CD4-positive, CD25-positive, alpha-beta regulatory T cell (primary cell): ENCODE measurements around the gene ABI3BP. TPM values are rescaled to one million over a fixed set of nuclear protein-coding genes. Genes with fewer than 3 reads are reported as not detected.
"Not testable (repeated sequence)": the region's sequence is repeated elsewhere in the genome, so short reads cannot be mapped to it uniquely, and the experiment has no call there.

ENCODE experiments used
- ATAC-seq, 2 donors: fragments of 150-1000 bp; cut with Tn5 transposase; one replicate each; pipeline ENCODE4 v1.10.0; 2021; ENCODE audit warnings: low read depth in 2 of 2, moderate number of reproducible peaks in 2 of 2, moderate library complexity in 1 of 2
- DNase-seq, 3 donors: peaks; one replicate each; pipeline versions ENCODE4 v3.0.0 to v3.0.0-alpha.2; 2012 to 2022; ENCODE audit warnings: mixed read lengths in 1 of 3
- H3K27ac ChIP-seq: one replicate; pipeline ENCODE4 v1.7.0; 2013; ENCODE audit warnings: mild to moderate bottlenecking, low read length; ENCODE audit not compliant: insufficient read depth, poor library complexity, severe bottlenecking
- H3K27me3 ChIP-seq: one replicate; pipeline ENCODE4 v1.7.0; 2013; ENCODE audit warnings: low read length; ENCODE audit not compliant: control insufficient read depth, insufficient read depth
- H3K36me3 ChIP-seq: one replicate; pipeline ENCODE4 v1.7.0; 2013; ENCODE audit warnings: mild to moderate bottlenecking, low read length, moderate library complexity; ENCODE audit not compliant: control insufficient read depth, insufficient read depth
- H3K4me1 ChIP-seq: 2 replicates; pipeline ENCODE4 v1.7.0; 2013; ENCODE audit warnings: mild to moderate bottlenecking, low read length; ENCODE audit not compliant: insufficient read depth, control insufficient read depth, poor library complexity, severe bottlenecking
- H3K4me3 ChIP-seq: one replicate; pipeline ENCODE4 v1.7.0; 2013; ENCODE audit warnings: low read depth, mild to moderate bottlenecking, low read length, moderate library complexity
- H3K9me3 ChIP-seq, 2 experiments: 1 replicate in 1 of 2; 2 replicates in 1 of 2; pipeline ENCODE4 v1.7.0; 2013; ENCODE audit warnings: low read length in 2 of 2, mild to moderate bottlenecking in 1 of 2, moderate library complexity in 1 of 2; ENCODE audit not compliant: control insufficient read depth in 2 of 2
- H3K27ac Mint-ChIP-seq, 3 donors: one replicate each; pipeline ENCODE4 v1.8.0; 2020 to 2022; ENCODE audit warnings: mild to moderate bottlenecking in 3 of 3, mixed read lengths in 3 of 3, moderate library complexity in 2 of 3
- H3K27me3 Mint-ChIP-seq: one replicate; pipeline ENCODE4 v1.8.0; 2022; ENCODE audit warnings: mild to moderate bottlenecking, mixed read lengths
- H3K36me3 Mint-ChIP-seq: one replicate; pipeline ENCODE4 v1.8.0; 2020; ENCODE audit warnings: mixed read lengths
- H3K4me1 Mint-ChIP-seq, 4 donors: one replicate each; pipeline ENCODE4 v1.8.0; 2020 to 2022; ENCODE audit warnings: mixed read lengths in 4 of 4, mild to moderate bottlenecking in 1 of 4
- H3K4me3 Mint-ChIP-seq, 4 donors: one replicate each; pipeline ENCODE4 v1.8.0; 2020 to 2022; ENCODE audit warnings: mild to moderate bottlenecking in 4 of 4, mixed read lengths in 4 of 4, moderate library complexity in 3 of 4
- H3K9me3 Mint-ChIP-seq, 7 donors: one replicate each; pipeline ENCODE4 v1.8.0; 2020 to 2022; ENCODE audit warnings: mixed read lengths in 7 of 7, mild to moderate bottlenecking in 3 of 7, moderate library complexity in 2 of 7
- polyA plus RNA-seq, 4 donors: library from polyadenylated mRNA; unstranded; fragments of 300-500 nt; fragmentation: Illumina TruSeq; gene quantifications; one replicate each; pipeline ENCODE4 v1.2.3, GENCODE V29; 2021
- total RNA-seq: library from RNA; stranded (reverse); gene quantifications from one replicate; pipeline ENCODE4 v1.2.3, GENCODE V29; 2022

Gene ABI3BP
- total and polyA plus RNA-seq, 5 donors from 2014 or later = 0.05 to 0.07 TPM; not detected in 3

DNA sequence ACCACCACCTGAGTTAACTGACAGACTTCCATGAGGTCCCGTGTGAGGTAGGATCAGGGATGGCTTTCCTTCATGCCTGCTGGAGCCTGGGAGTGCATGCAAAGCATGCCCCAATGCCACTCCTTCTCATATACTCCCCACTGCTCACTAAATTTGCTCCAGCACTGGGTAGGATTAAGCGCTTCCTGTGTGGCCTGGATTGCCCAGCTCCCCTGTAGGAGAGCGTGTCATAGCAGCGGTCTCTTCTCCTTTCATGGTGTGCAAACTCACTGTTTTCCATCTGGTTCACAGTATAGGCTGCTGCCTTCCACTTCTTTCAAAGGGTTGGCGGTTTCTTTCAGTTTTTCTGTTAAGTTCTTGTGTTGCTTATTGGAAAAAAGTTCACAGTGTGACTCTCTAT, 34.1 kb upstream of the ABI3BP start:
- Mint-ChIP-seq H3K36me3 (no peaks in the 10 kb centered on the region), H3K4me3 (no peak overlapping the region), H3K27me3 (no peaks in the 10 kb centered on the region), H3K9me3 (peaks cover 0 to 24% (median 6%) of the 10 kb centered on the region in 7 donors), H3K4me1 (no peaks in the 10 kb centered on the region), H3K27ac (no peak overlapping the region)
- Histone ChIP-seq H3K27me3 (no peaks in the 10 kb centered on the region), H3K36me3 (no peaks in the 10 kb centered on the region), H3K4me3 (no peak overlapping the region), H3K4me1 (no peaks in the 10 kb centered on the region), H3K9me3 (peaks cover 0 to 2% of the 10 kb centered on the region in 2 experiments), H3K27ac (no peak overlapping the region)
- no peak for DNase-seq
- ATAC-seq = no peak

DNA sequence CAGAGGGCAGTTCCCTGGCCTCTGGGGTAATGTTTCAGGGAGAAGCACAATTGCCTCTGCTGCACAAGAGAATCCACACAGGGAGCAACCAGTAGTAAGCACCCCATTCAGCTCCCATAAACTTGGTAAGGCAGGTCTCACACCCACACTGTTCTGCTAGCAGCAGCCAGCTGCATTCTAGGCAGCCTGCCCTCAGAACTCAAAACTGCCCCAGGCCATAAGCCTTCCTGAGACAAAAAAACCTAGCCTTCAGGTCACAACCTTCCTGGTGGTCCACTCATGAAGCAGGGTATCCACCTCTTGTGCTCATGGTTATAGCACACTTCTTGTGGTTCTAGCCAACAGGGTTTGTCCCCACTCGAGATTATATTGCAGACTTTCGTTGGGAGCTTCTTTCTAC, 33.7 kb upstream of the ABI3BP start:
- H3K36me3 ChIP-seq = no peaks in the 10 kb centered on the region
- no peak overlapping the region for H3K4me3 Mint-ChIP-seq
- no peaks in the 10 kb centered on the region for H3K4me1 ChIP-seq
- no peak for DNase-seq
- H3K27ac ChIP-seq = no peak overlapping the region
- peaks cover 0 to 2% of the 10 kb centered on the region in 2 experiments for H3K9me3 ChIP-seq
- no peaks in the 10 kb centered on the region for H3K27me3 Mint-ChIP-seq
- ATAC-seq = no peak
- no peaks in the 10 kb centered on the region for H3K36me3 Mint-ChIP-seq
- no peaks in the 10 kb centered on the region for H3K4me1 Mint-ChIP-seq
- peaks cover 0 to 24% (median 6%) of the 10 kb centered on the region in 7 donors for H3K9me3 Mint-ChIP-seq
- H3K27ac Mint-ChIP-seq = no peak overlapping the region
- no peak overlapping the region for H3K4me3 ChIP-seq
- H3K27me3 ChIP-seq = no peaks in the 10 kb centered on the region

DNA sequence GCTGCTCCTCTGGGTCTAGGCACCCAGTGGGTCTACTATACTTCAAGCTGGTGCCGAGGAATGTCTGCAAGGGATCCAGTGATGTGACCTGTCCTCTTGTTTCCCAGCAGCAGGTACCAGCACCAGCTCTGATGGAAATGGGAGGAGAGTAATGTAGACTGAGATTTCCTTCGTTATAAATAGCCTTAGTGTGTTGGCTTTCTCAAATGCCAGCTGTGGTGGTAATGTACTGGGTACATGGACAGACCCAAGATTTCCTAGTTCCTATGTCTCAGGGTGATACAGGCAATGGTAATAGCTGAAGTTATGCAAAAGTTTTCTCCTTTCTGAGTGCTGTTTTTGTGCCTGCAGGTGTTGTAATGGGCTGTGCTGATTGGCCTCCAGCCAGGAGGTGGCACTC, 33.0 kb upstream of the ABI3BP start:
- Histone ChIP-seq H3K36me3 (no peaks in the 10 kb centered on the region), H3K4me3 (no peak overlapping the region), H3K27ac (no peak overlapping the region), H3K4me1 (no peaks in the 10 kb centered on the region), H3K9me3 (peaks cover 0 to 2% of the 10 kb centered on the region in 2 experiments), H3K27me3 (no peaks in the 10 kb centered on the region)
- H3K27ac Mint-ChIP-seq = no peak overlapping the region
- DNase-seq (no peak), ATAC-seq (no peak)
- H3K27me3 Mint-ChIP-seq = no peaks in the 10 kb centered on the region
- H3K9me3 Mint-ChIP-seq = peaks cover 0 to 20% (median 4%) of the 10 kb centered on the region in 7 donors
- no peaks in the 10 kb centered on the region for H3K4me1 Mint-ChIP-seq
- H3K4me3 Mint-ChIP-seq = no peak overlapping the region
- no peaks in the 10 kb centered on the region for H3K36me3 Mint-ChIP-seq

DNA sequence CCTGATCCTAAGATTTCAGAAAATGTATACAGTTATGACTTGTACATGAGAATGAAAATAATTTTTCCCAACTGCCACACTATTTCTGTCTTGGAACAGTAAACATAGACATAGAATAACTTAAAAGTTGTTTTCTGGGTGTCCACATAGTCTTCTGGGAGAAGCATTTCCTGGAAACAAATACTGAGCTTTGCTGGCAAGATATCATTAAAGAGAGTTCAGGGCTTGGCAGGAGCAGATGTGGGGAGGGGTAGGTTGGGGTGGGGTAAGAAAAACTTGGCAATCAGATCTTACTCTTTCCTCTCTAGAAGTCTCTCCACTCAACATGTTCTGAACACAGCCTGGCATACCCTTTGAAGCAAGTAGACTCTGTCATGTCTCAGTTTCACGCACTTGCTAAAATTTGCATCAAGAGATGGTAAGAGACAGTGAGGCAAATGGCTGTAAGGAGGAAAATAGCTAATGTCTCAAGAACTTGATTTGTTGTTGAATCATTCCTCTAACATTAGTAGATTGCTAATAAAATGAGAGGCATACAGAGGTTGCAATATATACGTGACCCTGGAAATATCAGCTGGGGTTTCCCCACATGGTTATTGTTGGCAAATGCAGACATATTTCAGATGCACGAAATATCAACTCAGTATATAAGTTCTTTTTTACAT, 27.3 kb upstream of the ABI3BP start:
- Mint-ChIP-seq H3K27ac (no peak overlapping the region), H3K9me3 (peaks cover 0 to 15% (median 3%) of the 10 kb centered on the region in 7 donors), H3K4me1 (no peaks in the 10 kb centered on the region), H3K4me3 (no peak overlapping the region), H3K36me3 (no peaks in the 10 kb centered on the region), H3K27me3 (no peaks in the 10 kb centered on the region)
- DNase-seq = no peak
- Histone ChIP-seq H3K27me3 (peaks cover 1% of the 10 kb centered on the region), H3K36me3 (no peaks in the 10 kb centered on the region), H3K4me1 (no peaks in the 10 kb centered on the region), H3K9me3 (no peaks in the 10 kb centered on the region), H3K4me3 (no peak overlapping the region), H3K27ac (no peak overlapping the region)
- ATAC-seq = no peak

DNA sequence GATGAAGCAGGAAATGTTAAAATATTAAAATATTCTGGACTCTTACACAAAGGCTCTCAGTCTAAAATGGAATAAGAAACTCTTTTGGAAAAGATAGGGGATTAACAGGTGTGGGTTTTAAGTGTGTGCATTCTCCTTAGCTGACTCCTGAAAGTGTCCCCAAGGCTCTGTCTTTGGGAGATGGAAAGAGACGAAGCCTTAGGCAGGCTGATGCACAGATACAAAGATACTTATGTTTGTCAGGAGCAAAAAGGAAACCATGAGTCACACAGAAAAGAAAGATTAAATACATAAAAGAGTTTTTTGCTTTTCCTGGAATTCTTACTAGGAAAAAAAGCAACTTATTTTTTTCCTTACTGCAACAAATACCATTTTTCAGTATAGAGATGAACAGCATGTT, 23.8 kb upstream of the ABI3BP start:
- H3K9me3 ChIP-seq = no peaks in the 10 kb centered on the region
- Mint-ChIP-seq H3K4me1 (no peaks in the 10 kb centered on the region), H3K4me3 (no peak overlapping the region), H3K9me3 (peaks cover 0 to 7% (median 1%) of the 10 kb centered on the region in 7 donors), H3K27me3 (no peaks in the 10 kb centered on the region), H3K27ac (no peak overlapping the region), H3K36me3 (no peaks in the 10 kb centered on the region)
- H3K27me3 ChIP-seq = peaks cover 1% of the 10 kb centered on the region
- H3K27ac ChIP-seq = no peak overlapping the region
- no peaks in the 10 kb centered on the region for H3K4me1 ChIP-seq
- H3K36me3 ChIP-seq = no peaks in the 10 kb centered on the region
- no peak for DNase-seq
- no peak overlapping the region for H3K4me3 ChIP-seq
- no peak for ATAC-seq

DNA sequence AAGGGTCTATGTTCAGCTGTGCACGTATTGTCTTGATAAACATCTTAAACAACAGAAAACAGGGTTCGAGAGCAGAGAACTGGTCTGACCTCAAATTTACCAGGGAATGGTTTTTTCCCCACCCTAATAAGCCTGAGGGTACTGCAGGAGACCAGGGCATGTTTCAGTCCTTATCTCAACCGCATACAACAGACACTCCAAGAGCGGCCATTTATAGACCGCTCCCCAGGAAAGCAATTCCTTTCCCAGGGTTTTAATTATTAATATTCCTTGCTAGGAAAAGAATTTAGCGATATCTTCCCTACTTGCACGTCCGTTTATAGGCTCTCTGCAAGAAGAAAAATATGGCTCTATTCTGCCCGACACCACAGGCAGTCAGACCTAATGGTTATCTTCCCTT, 19.1 kb upstream of the ABI3BP start:
- not testable (repeated sequence) for H3K27ac ChIP-seq, DNase-seq, H3K36me3 Mint-ChIP-seq, H3K9me3 ChIP-seq, H3K4me3 Mint-ChIP-seq, H3K27me3 Mint-ChIP-seq, H3K4me1 ChIP-seq, H3K4me3 ChIP-seq, ATAC-seq, H3K4me1 Mint-ChIP-seq, H3K27ac Mint-ChIP-seq, H3K36me3 ChIP-seq, H3K27me3 ChIP-seq
- H3K9me3 Mint-ChIP-seq = peaks cover 0 to 19% (median 6%) of the 10 kb centered on the region in 7 donors

DNA sequence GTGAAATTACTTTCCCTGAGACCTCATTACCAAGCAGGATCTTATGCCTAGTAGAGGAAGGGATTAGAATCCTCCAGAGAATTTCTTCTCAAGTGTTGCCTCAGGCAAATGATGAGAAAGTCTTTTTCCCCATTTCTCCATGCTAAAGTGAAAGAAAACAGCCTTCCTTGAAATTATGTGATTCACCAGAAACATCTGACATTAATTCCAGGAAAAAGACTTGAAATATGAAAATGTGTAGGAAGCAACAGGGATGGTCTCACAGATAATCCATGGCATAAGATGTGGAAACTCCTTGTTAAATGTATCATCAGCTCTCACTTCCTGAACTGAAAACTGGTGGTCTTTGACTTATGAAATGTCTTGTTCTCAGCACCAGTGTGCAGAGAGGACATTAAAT, 17.9 kb upstream of the ABI3BP start:
- no peaks in the 10 kb centered on the region for H3K4me1 Mint-ChIP-seq
- ATAC-seq = no peak

DNA sequence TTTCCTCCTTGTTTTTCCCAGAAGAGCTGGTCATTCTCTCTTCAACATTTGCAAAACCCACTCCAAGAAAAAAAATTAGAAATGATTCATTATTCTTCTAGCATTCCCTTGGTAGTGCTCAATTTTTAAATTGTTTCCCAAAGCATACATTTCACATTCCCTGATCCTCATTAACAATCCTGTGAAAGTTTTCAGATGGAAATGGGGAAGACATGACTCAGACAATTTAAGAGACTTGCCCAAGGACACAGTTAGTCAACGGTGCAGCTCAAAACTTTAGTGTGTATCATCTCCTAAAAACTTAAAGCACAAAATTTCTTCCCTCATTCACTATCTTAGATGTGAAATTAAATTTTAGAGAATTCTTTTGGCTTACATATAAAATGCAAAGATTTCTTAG, 17.1 kb upstream of the ABI3BP start:
- no peaks in the 10 kb centered on the region for H3K27me3 ChIP-seq
- no peak for DNase-seq
- Mint-ChIP-seq H3K27ac (no peak overlapping the region), H3K4me1 (no peaks in the 10 kb centered on the region), H3K4me3 (no peak overlapping the region), H3K27me3 (no peaks in the 10 kb centered on the region), H3K9me3 (peaks cover 0 to 19% (median 8%) of the 10 kb centered on the region in 7 donors), H3K36me3 (no peaks in the 10 kb centered on the region)
- no peak overlapping the region for H3K27ac ChIP-seq
- no peaks in the 10 kb centered on the region for H3K9me3 ChIP-seq
- H3K36me3 ChIP-seq = no peaks in the 10 kb centered on the region
- no peaks in the 10 kb centered on the region for H3K4me1 ChIP-seq
- ATAC-seq = no peak
- H3K4me3 ChIP-seq = no peak overlapping the region

More for the DNA sequence above, 17.9 kb upstream of the ABI3BP start:
- no peak overlapping the region for H3K4me3 ChIP-seq
- Mint-ChIP-seq H3K9me3 (peaks cover 0 to 19% (median 8%) of the 10 kb centered on the region in 7 donors), H3K27me3 (no peaks in the 10 kb centered on the region), H3K4me3 (no peak overlapping the region), H3K27ac (no peak overlapping the region), H3K36me3 (no peaks in the 10 kb centered on the region)
- no peaks in the 10 kb centered on the region for H3K4me1 ChIP-seq
- no peak for DNase-seq
- no peaks in the 10 kb centered on the region for H3K36me3 ChIP-seq
- H3K9me3 ChIP-seq = no peaks in the 10 kb centered on the region
- no peak overlapping the region for H3K27ac ChIP-seq
- H3K27me3 ChIP-seq = no peaks in the 10 kb centered on the region
